IPS-NIHi7 (cell line): ENCODE results near the gene DPYD.

Source experiments
- DNase-seq: peaks from one replicate; pipeline ENCODE4 v3.0.0; 2012; ENCODE audit warnings: mixed read lengths; ENCODE audit errors: extremely low spot score

The DPYD gene

DNA sequence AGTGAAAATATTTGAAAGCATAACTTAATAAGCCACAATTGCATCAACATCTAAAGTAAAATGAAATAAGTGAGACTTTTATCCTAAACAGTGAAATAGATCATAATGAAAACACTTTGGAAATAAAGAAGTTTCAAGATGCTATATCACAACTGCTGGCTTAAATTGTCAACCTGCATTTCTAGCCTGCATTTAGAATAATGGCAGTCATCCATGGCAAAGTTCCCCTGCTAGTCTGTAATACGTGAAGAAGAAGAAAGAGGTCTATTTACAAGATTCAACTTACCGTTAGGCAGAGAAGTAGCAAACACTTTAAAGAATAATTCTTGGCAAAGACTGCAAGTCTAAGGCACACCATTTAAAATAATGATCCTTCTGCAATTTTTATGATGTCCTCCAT is 133.6 kb downstream of the DPYD start:
- no peak for DNase-seq

DNA sequence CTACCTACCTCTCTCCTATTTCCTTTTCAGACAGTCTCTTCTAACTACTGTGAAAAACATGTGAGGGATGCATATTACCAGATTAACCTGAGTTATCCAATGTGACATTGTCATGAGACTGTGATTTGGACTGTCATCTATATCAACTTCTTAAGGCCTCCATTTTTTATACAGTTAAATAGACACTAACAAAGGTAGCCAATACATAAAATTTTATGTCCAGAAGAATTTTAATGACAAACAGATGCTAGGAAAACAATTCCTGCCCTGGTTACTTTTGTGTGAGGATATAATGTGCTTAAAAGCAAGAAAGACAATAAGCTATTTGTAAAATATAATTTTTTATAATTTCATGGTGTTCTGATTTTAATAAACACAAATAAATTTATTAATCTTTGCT is 136.2 kb downstream of the DPYD start:
- DNase-seq, result no peak

DNA sequence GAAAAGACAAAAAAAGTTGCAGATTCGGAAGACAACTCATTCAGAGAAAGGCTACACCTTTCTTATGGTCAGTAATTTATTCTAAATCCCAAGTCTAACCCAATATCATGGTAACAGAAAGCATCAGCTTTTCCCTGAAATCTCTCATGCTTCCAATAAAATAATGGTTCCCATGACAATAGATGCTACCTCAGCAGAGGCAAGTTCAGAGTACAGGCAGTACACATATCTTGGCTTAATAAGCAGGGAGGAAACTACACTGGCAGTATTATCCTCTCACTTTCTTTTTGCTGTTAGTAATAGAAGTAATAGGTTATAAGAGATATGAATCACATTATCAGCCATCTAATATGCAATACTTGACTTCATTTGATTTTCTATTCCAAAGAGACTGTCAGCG is 137.1 kb downstream of the DPYD start:
- no peak for DNase-seq

DNA sequence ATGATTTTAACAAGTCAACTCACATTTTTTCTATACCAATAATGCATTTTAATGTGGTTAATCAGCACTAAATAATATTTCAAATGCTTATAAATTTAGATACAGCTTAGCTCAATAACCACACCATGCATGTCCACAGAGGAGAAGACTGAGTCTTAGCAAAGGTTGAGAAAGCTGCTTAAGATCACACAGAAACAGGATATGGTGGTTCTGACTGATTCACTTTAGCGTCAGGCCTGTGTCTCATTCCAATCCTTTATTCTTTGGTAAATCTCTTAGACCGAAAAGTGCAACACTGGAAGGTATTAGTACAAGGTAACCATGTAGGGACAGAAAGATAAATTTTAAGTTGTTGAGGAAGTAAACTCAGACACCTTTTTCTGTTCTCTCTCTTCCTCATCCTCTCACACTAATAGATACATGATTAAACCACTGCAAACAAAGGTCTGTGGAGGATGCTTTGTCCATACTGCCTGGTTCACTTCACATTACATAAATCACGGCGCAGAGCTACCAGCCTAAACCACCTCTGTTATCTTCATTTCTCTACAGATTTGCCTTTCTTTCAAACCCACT is 139.0 kb downstream of the DPYD start:
- no peak for DNase-seq

DNA sequence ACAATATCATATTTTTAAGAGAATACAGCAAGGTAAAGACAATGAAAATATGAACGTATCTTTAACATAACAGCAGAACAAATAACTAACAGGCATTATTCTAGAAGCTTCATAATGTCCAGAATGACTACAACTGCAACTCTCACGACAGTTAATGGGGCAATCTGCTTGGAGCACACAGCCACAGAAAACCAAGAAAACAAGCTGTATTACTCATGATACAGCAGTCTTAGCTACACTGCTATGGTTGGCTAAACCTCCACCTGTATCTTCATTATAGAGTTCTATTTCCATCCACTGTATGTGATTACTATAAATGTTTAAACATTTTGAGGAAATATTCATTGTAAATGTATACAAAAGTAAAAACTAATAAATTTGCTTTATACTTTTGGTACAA is 139.9 kb downstream of the DPYD start:
- DNase-seq, result no peak

DNA sequence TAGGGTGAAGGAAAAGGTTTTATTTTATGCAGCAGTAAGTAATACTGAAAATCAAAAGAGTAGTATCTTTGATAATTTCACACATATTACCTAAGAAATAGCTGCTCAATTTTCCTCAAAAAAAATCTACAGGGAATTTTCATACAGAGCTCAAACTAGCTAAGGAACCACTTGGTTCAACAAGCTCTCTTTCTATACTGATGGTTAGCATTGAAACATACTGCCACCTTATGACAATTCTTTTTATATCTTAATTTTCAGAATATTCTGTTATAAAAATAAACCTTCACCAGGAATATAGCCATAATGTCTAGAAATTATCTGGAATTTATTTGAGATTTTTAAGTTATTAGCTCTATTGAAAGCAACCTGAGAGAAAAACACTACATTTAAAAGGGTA is 142.1 kb downstream of the DPYD start:
- DNase-seq, result no peak

DNA sequence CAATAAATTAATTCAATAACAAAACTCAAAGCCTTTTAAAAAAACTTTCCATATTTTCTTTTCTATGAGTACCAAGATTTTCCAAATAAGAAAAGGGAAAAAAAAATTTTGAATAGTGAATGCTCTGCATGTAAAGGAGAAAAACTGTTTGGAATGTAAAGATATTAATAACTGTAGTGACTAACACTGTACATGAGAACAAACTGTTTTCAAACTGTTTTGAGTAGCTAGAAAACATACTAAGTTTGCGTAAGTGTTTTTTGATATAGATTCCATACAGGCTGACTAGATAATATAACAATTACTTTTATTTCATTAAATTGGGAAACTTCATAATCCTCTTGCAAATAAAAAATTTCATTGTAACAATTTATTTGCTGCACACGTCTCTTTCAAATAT is 150.5 kb downstream of the DPYD start:
- no peak for DNase-seq

DNA sequence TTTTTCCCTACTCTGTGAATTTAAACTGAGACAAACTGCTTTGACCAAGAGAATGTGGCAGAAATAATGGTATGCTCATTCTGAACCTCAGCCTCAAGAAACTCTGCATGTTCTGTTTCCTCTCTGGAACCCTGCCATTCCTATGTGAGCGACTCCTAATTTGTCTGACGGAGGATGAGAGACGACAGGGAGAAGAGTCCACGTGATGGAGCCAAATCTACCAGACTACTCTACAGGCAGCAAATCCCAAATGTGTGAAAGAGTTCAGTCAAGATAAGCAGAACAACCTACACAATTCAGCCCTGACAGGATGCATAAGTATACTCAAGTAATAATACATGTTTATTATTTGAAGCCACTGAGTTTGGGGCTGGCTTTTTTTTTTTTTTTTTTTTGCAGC is 153.5 kb downstream of the DPYD start:
- no peak for DNase-seq

DNA sequence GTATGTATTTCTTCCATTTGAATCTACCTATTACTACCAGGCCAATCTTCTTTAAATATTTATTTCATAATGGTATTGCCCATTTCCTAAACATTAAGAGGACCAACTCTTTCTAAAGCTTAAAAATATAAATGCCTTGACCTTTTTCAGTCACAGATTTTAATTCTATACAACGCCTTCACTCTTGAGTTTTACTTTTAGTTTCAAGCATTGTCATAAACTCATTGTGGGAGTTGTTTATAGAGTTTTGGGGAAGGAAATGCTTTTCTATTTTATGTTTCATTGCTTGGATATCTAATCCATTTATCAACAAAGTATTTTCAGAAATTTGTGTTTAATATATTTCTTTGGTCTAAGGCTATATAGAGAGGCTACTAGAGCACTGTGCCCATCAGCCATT is 155.8 kb downstream of the DPYD start:
- DNase-seq, result no peak

DNA sequence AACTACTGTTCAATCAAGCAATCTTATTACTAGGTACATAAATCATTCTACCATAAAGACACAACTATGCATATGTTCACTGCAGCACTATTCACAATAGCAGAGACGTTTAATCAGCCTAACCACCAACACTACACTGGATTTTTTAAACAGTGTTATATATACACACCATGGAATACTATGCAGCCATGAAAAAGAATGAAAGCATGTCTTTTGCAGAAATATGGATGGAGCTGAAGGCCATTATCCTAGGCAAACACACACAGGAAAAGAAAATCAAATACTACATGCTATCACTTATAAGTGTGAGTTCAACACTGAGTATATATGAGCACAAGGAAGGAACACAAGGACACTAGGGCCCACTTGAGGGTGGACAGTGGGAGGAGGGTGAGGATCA is 159.2 kb downstream of the DPYD start:
- DNase-seq, result no peak

DNA sequence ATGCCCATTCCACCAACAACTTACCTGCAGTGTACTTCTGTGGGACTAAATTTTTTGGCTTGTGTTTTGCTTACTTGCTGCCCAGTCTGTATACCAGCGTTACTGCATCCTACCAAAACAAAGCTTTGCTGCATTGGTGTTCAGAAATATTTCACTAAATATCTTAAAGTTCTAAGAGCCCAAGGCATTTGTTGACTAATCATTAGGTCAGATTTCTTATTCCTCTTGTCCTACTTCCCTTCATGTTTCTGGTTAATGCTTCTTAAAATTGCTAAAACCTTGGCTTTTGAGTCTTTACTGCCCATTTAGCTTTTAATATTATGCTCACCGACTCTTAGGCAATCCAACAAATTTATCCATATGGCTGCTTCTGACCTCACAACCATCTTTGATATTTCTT is 161.8 kb downstream of the DPYD start:
- DNase-seq, result no peak

DNA sequence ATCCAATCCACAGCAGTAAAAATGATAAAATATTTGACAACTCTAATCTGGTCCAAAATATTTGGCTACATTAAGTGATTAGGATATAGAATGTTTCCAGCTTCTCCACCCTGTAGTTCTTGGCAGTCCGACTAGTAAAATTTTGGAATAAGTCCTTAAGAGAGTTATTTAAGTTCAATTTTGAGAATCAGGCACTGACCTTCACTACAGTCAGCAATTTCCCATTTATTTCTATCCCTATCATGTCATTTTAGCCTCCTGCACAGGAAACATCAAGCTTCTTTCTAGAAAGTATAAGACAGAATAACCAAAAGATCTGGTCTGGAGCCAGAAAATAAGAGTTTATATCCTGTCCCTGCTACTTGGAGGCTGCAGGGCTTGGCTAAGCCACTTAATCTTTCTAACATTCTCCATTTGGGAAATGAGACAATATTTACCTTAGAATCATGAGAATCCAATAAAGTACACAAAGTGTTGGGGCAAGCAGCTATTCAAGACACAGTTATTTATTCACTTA is 162.2 kb downstream of the DPYD start:
- DNase-seq, result no peak

DNA sequence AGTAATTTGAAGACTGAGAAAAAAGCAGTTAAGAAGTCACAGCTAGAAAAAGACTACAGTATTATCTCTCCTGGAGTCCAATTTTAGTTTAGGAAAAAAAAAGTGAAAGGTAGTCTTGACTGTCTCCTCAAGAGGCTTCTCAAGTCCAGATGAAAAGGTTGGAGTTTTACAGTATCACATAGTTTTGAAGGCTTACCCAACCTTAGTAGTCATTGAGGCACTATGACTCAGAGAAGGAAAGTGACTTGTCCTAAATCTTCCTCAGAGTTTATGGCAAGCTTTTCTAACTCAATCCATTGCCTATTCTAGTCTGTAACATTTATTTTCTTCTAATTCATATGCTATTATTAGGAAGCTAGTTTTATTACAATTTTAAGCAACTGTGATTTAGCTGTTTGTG is 174.9 kb downstream of the DPYD start:
- DNase-seq, result no peak

DNA sequence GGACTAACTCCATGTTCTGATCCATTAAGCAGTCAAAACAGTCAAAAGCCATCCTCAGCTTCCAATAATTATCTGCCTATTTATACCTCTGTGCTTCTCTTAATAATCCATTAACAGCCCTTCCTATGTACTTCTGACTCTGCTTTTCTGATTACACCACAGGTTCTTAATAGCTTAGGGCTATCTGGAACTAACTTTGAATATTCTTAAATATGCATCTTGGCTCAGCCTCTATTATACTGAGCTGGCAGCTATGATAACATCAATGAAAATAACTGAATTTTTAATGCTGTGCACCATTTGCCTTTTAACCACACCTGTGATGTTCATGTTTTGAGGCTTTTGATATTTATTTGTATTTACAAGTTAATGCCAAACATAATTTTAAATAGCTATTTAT is 175.9 kb downstream of the DPYD start:
- no peak for DNase-seq

DNA sequence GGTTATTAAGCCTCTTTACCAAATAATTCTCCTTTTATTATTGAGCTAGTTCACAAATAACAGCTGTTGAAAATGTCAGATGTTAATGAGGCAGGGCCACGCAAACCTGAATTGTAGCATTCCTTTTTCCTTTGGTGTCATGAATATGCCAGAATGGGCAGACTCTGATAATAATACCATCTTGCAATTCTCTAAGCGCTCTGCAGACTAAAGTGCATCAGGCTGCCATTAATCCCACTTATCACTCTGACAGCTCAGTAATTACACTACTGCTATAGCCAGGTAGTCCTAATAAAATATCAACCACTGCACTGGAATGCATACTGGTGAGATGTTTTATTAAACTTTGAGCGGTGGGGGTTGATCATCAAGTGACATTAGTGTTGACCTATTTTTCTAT is 177.7 kb downstream of the DPYD start:
- DNase-seq, result no peak

DNA sequence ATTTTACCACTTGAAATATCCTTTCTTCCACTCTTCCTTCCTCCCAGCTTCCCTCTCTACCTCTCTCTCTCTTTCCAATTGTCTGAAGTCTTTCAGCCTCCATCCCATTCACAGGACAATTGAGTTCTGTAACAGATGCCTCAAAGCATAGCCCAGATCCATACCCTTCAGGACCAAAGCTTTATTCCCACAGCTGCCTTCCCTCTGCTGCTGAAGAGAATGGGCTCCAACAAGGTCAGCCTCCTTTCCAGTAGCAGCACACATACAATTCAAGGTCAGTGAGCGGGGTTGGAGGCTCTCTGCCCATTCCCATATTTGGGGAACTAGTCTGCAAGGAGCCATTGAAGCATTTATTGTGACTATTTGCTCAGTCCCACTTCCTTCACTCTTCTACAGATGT is 179.9 kb downstream of the DPYD start:
- DNase-seq, result no peak

DNA sequence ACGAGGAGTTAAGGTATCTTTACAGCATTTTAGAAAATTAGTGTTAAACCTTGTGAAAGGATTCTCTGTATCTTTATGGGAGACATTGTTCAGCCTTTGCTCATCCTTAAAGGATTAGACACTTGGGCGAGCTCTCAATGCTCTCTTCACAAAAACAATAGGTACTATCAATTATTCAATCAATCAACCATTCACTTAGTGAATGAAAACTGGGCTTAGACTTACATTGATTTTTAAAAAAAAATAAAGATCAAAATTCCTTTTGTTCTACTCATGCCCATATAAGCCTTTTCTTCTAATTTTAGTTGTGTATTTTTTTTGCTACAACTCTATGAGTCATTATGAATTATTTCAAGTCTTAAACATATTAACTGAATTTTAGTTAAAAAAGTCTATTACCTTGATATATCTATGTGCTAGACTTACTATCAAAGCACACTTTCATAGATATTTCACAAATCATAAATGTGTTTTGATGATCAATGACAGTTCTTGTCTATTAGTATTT is 181.2 kb downstream of the DPYD start:
- DNase-seq, result no peak

DNA sequence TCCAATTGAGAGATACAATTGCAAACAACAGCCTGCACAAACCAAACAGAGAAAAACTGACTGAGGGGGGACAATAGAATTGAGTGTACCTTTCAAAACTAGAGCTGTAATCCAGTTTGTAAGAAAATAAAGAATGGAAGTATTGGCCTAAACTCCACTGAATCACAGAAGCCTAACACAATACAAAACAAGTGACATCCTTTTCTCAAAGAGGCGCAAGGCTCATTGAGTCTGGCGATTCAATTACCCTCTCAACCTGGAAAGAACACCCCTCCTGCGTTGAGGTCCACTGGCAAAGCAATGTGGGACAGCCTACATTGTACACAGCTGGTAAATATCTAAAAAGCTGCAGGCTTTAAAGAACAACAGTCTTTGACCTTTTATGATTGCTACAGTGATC is 182.6 kb downstream of the DPYD start:
- no peak for DNase-seq

DNA sequence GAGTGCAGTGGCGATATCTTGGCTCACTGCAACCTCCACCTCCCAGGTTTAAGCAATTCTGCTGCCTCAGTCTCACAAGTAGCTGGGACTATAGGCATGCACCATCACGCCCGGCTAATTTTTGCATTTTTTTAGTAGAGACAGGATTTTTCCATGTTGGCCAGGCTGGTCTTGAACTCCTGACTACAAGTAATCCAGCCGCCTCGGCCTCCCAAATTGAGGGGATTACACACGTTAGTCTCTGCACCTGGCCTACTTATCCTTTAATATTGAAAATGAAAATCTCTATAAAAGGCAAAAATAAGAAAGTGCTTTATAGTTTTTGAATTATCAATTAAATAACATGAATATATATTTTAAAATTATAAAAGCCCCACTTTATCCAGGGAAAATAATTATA is 190.6 kb downstream of the DPYD start:
- DNase-seq, result no peak

DNA sequence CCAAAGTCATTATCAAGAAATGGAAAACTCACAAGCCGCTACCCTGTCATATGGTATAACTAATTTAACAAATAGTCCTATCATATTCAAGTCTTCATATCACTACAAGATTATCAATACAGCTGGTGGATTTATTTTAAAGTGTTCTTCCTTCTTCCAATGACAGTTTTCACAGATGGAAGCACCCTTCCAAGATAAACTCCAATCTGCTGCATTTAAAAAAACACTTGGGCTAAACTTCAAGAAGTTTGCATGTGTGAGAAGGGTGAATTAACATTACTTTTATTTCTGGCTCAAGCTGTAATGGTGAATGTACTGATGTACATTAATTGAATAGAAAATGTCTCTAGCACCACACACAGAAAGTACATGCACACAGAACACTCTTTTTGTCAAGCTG is 192.4 kb downstream of the DPYD start:
- no peak for DNase-seq

DNA sequence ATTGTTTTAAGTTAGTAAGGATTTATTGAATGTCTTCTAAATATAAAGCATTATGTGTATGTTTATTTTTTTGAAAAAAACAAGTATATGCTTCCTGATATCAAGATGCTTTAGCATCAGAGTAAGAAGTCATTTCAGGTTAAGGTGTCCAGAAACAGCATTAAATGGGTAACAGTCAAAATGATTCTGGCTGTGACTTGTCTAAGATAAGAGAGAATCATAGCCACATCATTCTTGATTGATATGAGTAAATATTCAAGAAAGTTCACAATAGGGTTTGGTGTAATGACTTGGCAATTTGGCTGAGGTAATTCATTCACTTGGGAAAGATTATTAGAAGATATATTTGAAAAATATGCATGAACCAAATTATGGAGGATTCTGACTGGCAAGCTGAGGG is 193.8 kb downstream of the DPYD start:
- no peak for DNase-seq

DNA sequence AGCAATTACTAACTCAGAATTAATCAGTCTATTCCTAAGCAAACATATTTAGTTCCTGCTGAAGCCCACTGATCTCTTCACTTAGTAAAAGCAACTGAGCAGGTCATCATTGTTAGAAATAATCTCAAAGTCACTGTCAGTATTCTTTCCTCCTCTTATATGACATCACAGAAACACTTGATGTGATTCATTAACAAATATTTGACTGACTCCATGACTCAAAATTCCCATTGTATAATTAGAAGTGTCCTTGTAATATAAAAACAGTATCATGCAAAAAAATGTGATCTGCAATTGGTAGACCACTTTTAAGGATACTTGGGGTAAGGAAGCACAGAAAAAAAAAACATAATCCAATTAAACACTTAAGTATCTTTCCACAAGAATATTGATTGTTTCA is 194.4 kb downstream of the DPYD start:
- DNase-seq, result no peak

DNA sequence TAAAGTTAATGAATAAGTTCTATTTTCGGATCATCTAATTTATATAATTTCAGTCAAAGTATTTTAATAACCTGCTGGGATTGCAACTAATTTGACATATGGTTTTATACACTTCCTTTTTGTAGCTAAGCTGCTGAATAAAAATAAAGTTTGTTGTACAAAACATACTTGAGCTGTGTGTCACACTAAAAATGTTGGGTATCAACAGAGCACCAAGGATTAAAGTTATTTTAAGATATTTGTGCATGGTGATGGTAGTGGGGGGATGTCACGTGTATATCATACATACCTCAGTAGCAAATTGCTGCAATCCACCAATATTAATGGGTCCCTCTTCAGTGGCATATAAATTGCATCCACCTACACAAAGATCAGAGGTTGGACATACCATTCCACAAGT is 199.6 kb downstream of the DPYD start:
- no peak for DNase-seq

DNA sequence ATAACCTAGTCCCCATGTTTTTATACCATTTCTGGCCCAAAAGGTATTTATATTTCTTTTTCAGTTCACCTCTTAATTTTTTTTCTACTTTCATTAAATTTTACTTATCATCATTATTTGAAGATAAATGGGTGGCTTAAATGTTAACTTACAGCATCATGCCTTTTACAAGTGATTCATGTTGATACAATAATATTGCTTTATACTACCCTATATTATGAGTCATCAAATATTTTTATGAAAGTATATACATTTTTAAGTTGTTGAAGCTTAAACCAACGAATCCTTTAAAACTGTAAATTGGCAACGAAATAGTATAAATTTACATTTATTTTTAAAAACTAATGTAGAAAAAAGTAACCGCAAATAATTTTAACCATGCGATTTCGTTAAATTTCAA is 207.9 kb downstream of the DPYD start:
- no peak for DNase-seq
